ENCODE results near the gene LSMEM2.

The LSMEM2 gene

GRCh38 chr3:50327943-50328691 lies 49.2 kb downstream of the LSMEM2 start, which contains the start of gene TUSC2:
Gene TUSC2 (minus strand): TSS chr3:50328223. CDS start chr3:50328099, 124 bp downstream.
- H2BK12ac ChIP-seq (ENCODE audit: low read length) = no peak within 1 kb of the TSS
- peak within 1 kb of the TSS; percentile 57 for H2AFZ ChIP-seq (ENCODE audit: insufficient read depth, low read length, poor library complexity)
- H3K4me1 ChIP-seq (ENCODE audit: control insufficient read depth in 1 of 2, insufficient read depth in 2 of 2, low read length in 2 of 2) = peaks cover 2 to 6% of the 10 kb centered on the region in 2 experiments
- H3K9ac ChIP-seq (ENCODE audit: low read length) = peak within 1 kb of the TSS; percentile 94
- peak within 1 kb of the TSS; percentile 98 for H3K4me2 ChIP-seq (ENCODE audit: low read length)
- H3K14ac ChIP-seq (ENCODE audit: low read length) = peak within 1 kb of the TSS; percentile 43
- H2AK5ac ChIP-seq (ENCODE audit: low read length) = peak within 1 kb of the TSS; percentile 73
- no peak within 1 kb of the TSS for H3K23ac ChIP-seq (ENCODE audit: low read length)
- peak within 1 kb of the TSS; percentile 58 for H4K91ac ChIP-seq (ENCODE audit: low read depth, low read length)
- H3K9me3 ChIP-seq (ENCODE audit: insufficient read depth, low read depth, low read length) = peaks cover 1% of the 10 kb centered on the region
- H3K4ac ChIP-seq (ENCODE audit: low read depth, low read length) = peak within 1 kb of the TSS; percentile 90
- H3K27me3 ChIP-seq (ENCODE audit: insufficient read depth, low read length) = no peaks in the 10 kb centered on the region
- H3K36me3 ChIP-seq (ENCODE audit: control insufficient read depth in 1 of 2, insufficient read depth in 2 of 2, low read length in 2 of 2) = peaks cover 47 to 50% of the 10 kb centered on the region in 2 experiments
- H4K12ac ChIP-seq (ENCODE audit: low read depth, low read length) = peak within 1 kb of the TSS; percentile 88
- H4K8ac ChIP-seq (ENCODE audit: low read depth, low read length) = peak within 1 kb of the TSS; percentile 87
- peak within 1 kb of the TSS; percentile 56 for H3K18ac ChIP-seq (ENCODE audit: low read length)
- peak within 1 kb of the TSS; percentile 4 for H2BK5ac ChIP-seq (ENCODE audit: low read depth, low read length, poor library complexity)
- H3K79me2 ChIP-seq (ENCODE audit: control insufficient read depth, insufficient read depth, low read length, poor library complexity) = peaks cover 4% of the 10 kb centered on the region
- peak within 1 kb of the TSS; percentile 66 for H3K27ac ChIP-seq (ENCODE audit: low read depth, low read length)
- H2BK120ac ChIP-seq (ENCODE audit: insufficient read depth, low read length, poor library complexity) = no peak within 1 kb of the TSS
- WGBS (ENCODE audit: extremely low coverage, insufficient coverage, insufficient read length) = no CpG with 5 or more reads among the region's 55 CpGs
- peak; percentile 98 to 99 for DNase-seq
- H3K79me1 ChIP-seq (ENCODE audit: low read length) = peaks cover 3% of the 10 kb centered on the region
- peak within 1 kb of the TSS; percentile 96 for H3K4me3 ChIP-seq (ENCODE audit: low read depth, low read length)

- H2AFZ ChIP-seq (ENCODE audit: insufficient read depth, low read length, poor library complexity) = no peak overlapping the region
- H2BK120ac ChIP-seq (ENCODE audit: insufficient read depth, low read length, poor library complexity) = no peak overlapping the region
- H2AK5ac ChIP-seq (ENCODE audit: low read length) = no peak overlapping the region
- H3K9me3 ChIP-seq (ENCODE audit: insufficient read depth, low read depth, low read length) = no peaks in the 10 kb centered on the region
- peaks cover 3% of the 10 kb centered on the region for H3K79me1 ChIP-seq (ENCODE audit: low read length)
- no peak overlapping the region for H3K4me3 ChIP-seq (ENCODE audit: low read depth, low read length)
- H4K12ac ChIP-seq (ENCODE audit: low read depth, low read length) = no peak overlapping the region
- H4K8ac ChIP-seq (ENCODE audit: low read depth, low read length) = no peak overlapping the region
- no peak for DNase-seq
- no peak overlapping the region for H4K91ac ChIP-seq (ENCODE audit: low read depth, low read length)
- H3K4me1 ChIP-seq (ENCODE audit: control insufficient read depth in 1 of 2, insufficient read depth in 2 of 2, low read length in 2 of 2) = peaks cover 2 to 6% of the 10 kb centered on the region in 2 experiments
- no peak overlapping the region for H3K9ac ChIP-seq (ENCODE audit: low read length)
- H3K4ac ChIP-seq (ENCODE audit: low read depth, low read length) = no peak overlapping the region
- no peak overlapping the region for H3K4me2 ChIP-seq (ENCODE audit: low read length)
- no peak overlapping the region for H3K23ac ChIP-seq (ENCODE audit: low read length)
- no peak overlapping the region for H3K27ac ChIP-seq (ENCODE audit: low read depth, low read length)
- no peaks in the 10 kb centered on the region for H3K27me3 ChIP-seq (ENCODE audit: insufficient read depth, low read length)
- H3K36me3 ChIP-seq (ENCODE audit: control insufficient read depth in 1 of 2, insufficient read depth in 2 of 2, low read length in 2 of 2) = peaks cover 49 to 55% of the 10 kb centered on the region in 2 experiments
- H2BK5ac ChIP-seq (ENCODE audit: low read depth, low read length, poor library complexity) = no peak overlapping the region
- H3K79me2 ChIP-seq (ENCODE audit: control insufficient read depth, insufficient read depth, low read length, poor library complexity) = peaks cover 8% of the 10 kb centered on the region
- no CpG with 5 or more reads among the region's 10 CpGs for WGBS (ENCODE audit: extremely low coverage, insufficient coverage, insufficient read length)
- no peak overlapping the region for H3K14ac ChIP-seq (ENCODE audit: low read length)
- no peak overlapping the region for H2BK12ac ChIP-seq (ENCODE audit: low read length)
- no peak overlapping the region for H3K18ac ChIP-seq (ENCODE audit: low read length)
These were observed 51.4 kb downstream of the LSMEM2 start for GRCh38 chr3:50330330-50330729.

GRCh38 chr3:50331364-50331907 lies 52.5 kb downstream of the LSMEM2 start:
- Histone ChIP-seq H4K8ac (ENCODE audit: low read depth, low read length) (no peak overlapping the region), H2BK120ac (ENCODE audit: insufficient read depth, low read length, poor library complexity) (no peak overlapping the region), H3K27ac (ENCODE audit: low read depth, low read length) (no peak overlapping the region), H3K36me3 (ENCODE audit: control insufficient read depth in 1 of 2, insufficient read depth in 2 of 2, low read length in 2 of 2) (peaks cover 39 to 47% of the 10 kb centered on the region in 2 experiments), H2BK12ac (ENCODE audit: low read length) (no peak overlapping the region), H3K23ac (ENCODE audit: low read length) (no peak overlapping the region), H3K9ac (ENCODE audit: low read length) (no peak overlapping the region), H2BK5ac (ENCODE audit: low read depth, low read length, poor library complexity) (no peak overlapping the region), H2AFZ (ENCODE audit: insufficient read depth, low read length, poor library complexity) (no peak overlapping the region), H3K27me3 (ENCODE audit: insufficient read depth, low read length) (no peaks in the 10 kb centered on the region), H3K4ac (ENCODE audit: low read depth, low read length) (no peak overlapping the region), H3K18ac (ENCODE audit: low read length) (no peak overlapping the region), H3K4me2 (ENCODE audit: low read length) (no peak overlapping the region), H3K9me3 (ENCODE audit: insufficient read depth, low read depth, low read length) (no peaks in the 10 kb centered on the region), H4K91ac (ENCODE audit: low read depth, low read length) (no peak overlapping the region), H3K4me1 (ENCODE audit: control insufficient read depth in 1 of 2, insufficient read depth in 2 of 2, low read length in 2 of 2) (peaks cover 8 to 15% of the 10 kb centered on the region in 2 experiments), H3K4me3 (ENCODE audit: low read depth, low read length) (peak overlapping the region; percentile 16), H3K79me1 (ENCODE audit: low read length) (peaks cover 3% of the 10 kb centered on the region), H3K14ac (ENCODE audit: low read length) (no peak overlapping the region), H2AK5ac (ENCODE audit: low read length) (no peak overlapping the region), H4K12ac (ENCODE audit: low read depth, low read length) (no peak overlapping the region), H3K79me2 (ENCODE audit: control insufficient read depth, insufficient read depth, low read length, poor library complexity) (peaks cover 14% of the 10 kb centered on the region)
- no CpG with 5 or more reads among the region's 19 CpGs for WGBS (ENCODE audit: extremely low coverage, insufficient coverage, insufficient read length)
- no peak for DNase-seq

DNA sequence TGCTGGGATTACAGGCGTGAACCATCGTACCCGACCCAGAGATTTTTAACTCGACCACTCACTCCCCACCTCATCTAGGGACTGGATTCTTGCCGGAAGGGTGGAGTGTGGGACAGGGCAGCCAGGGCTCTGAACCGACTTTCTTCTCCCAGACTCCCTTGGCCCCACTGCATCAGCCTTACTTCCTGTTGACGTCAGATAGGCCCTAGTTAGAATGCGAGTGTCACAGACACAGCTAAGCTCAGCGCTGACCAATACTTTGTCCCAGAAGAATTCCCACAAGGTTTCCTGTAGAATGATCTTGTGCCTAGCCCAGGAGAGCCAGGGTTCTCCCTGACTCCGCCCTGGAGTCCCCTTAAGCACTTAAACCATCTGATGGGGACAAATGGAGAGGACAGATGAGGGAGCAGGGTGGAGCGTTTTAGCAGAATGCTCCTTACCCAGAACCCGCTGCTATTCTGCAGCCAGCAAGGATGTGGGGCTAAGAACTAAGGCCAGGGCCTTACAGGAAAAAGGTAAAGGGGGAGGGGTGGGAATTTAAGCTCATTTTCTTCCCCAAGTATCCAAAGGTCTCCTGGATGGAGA lies 54.9 kb downstream of the LSMEM2 start:
- H4K8ac ChIP-seq (ENCODE audit: low read depth, low read length) = no peak overlapping the region
- H3K9me3 ChIP-seq (ENCODE audit: insufficient read depth, low read depth, low read length) = no peaks in the 10 kb centered on the region
- H3K27ac ChIP-seq (ENCODE audit: low read depth, low read length) = no peak overlapping the region
- H3K36me3 ChIP-seq (ENCODE audit: control insufficient read depth in 1 of 2, insufficient read depth in 2 of 2, low read length in 2 of 2) = peaks cover 39 to 47% of the 10 kb centered on the region in 2 experiments
- no peak for DNase-seq
- H3K9ac ChIP-seq (ENCODE audit: low read length) = no peak overlapping the region
- H3K4me1 ChIP-seq (ENCODE audit: control insufficient read depth in 1 of 2, insufficient read depth in 2 of 2, low read length in 2 of 2) = peaks cover 14% of the 10 kb centered on the region in 2 experiments
- no peak overlapping the region for H3K23ac ChIP-seq (ENCODE audit: low read length)
- H3K4me3 ChIP-seq (ENCODE audit: low read depth, low read length) = no peak overlapping the region
- peak overlapping the region; percentile 26 for H3K18ac ChIP-seq (ENCODE audit: low read length)
- no peak overlapping the region for H2AFZ ChIP-seq (ENCODE audit: insufficient read depth, low read length, poor library complexity)
- peaks cover 12% of the 10 kb centered on the region for H3K79me1 ChIP-seq (ENCODE audit: low read length)
- no peak overlapping the region for H3K4me2 ChIP-seq (ENCODE audit: low read length)
- H4K91ac ChIP-seq (ENCODE audit: low read depth, low read length) = no peak overlapping the region
- no peak overlapping the region for H3K14ac ChIP-seq (ENCODE audit: low read length)
- H3K4ac ChIP-seq (ENCODE audit: low read depth, low read length) = peak overlapping the region; percentile 8
- H2AK5ac ChIP-seq (ENCODE audit: low read length) = no peak overlapping the region
- H2BK12ac ChIP-seq (ENCODE audit: low read length) = no peak overlapping the region
- no peak overlapping the region for H2BK5ac ChIP-seq (ENCODE audit: low read depth, low read length, poor library complexity)
- peaks cover 20% of the 10 kb centered on the region for H3K79me2 ChIP-seq (ENCODE audit: control insufficient read depth, insufficient read depth, low read length, poor library complexity)
- no peak overlapping the region for H4K12ac ChIP-seq (ENCODE audit: low read depth, low read length)
- whole genome bisulfite sequencing (ENCODE audit: extremely low coverage, insufficient coverage, insufficient read length) = no CpG with 5 or more reads among the region's 12 CpGs
- peaks cover 3% of the 10 kb centered on the region for H3K27me3 ChIP-seq (ENCODE audit: insufficient read depth, low read length)
- H2BK120ac ChIP-seq (ENCODE audit: insufficient read depth, low read length, poor library complexity) = no peak overlapping the region

Measured in trophoblast cell (in vitro differentiated cells and primary cell).